Skin epidermis (tissue), 12 donors: Measurements from ENCODE around the gene NDUFAF5.

Source experiments
- H3K27ac ChIP-seq, 21 experiments: fragments of 200-600 bp; sonication (generic) in 11 of 21; one replicate each; pipeline ENCODE4 v1.5.0; 2020; ENCODE audit warnings: mild to moderate bottlenecking in 3 of 21, inconsistent platforms in 2 of 21, moderate library complexity in 2 of 21
- H3K4me3 ChIP-seq, 7 experiments: fragments of 200-600 bp; sonication (generic) in 2 of 7; one replicate each; pipeline ENCODE4 v1.5.0; 2020; ENCODE audit warnings: inconsistent platforms in 2 of 7, mild to moderate bottlenecking in 2 of 7, moderate library complexity in 1 of 7

NDUFAF5 gene

DNA sequence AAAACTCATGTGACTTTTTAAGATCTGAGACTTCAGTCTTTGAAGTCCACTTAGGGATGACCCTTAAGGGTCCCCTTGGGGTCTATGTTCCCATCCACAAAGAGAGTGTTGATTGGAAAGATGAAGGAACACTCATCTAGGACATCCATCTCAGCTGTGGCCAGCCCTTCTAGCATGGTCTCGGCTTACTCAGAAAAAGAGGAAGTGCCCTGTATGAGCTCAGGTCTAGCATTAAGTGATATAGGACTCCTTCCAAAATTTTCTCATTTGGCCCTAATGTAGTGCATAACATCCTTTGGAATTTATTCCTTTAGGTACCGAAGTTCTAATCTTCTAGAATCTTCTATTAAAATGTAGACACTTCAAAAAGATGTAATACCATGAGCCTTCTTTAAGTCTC, 77.4 kb downstream of the NDUFAF5 start:
- H3K4me3 ChIP-seq, result no peak overlapping the region
- H3K27ac ChIP-seq, result no peak overlapping the region

DNA sequence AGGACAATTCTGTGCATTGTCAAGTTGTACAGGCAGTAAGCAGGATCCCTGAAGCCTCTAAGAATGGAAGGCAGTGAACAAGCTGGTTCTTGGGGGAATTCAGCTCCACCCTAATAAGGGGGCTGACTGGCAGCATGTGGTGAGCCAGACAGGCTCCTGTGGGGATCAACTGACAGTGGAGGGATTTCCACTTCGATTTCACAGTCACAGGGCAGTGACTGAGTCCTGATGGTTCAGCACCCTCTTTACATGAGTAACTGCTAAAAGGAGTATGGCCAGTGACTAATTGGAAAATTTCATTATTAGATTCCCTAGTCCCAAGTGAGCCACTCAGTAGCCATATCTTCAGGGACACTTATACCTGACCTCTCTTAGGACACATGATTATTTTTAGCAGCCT, 78.4 kb downstream of the NDUFAF5 start:
- Histone ChIP-seq H3K27ac (no peak overlapping the region), H3K4me3 (no peak overlapping the region)

DNA sequence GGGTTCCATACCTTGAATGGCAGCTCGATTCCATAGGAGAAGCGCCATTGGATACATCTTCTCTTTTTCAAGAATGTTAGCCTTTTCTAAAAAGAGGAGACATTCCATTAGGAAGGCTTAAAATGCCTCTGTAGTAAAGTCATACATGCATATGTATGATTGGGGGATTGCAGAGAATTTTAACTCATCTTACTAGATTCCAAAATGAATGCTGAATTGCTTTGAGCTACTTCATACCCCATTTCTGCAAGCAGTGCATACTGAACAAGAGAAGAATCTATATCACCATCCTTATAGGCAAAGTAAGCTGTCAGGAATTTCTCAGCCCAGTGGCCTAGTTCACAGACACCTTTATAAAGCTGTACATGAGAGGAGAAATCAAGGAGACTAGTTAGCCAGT, 80.3 kb downstream of the NDUFAF5 start:
- H3K4me3 ChIP-seq, result no peak overlapping the region

DNA sequence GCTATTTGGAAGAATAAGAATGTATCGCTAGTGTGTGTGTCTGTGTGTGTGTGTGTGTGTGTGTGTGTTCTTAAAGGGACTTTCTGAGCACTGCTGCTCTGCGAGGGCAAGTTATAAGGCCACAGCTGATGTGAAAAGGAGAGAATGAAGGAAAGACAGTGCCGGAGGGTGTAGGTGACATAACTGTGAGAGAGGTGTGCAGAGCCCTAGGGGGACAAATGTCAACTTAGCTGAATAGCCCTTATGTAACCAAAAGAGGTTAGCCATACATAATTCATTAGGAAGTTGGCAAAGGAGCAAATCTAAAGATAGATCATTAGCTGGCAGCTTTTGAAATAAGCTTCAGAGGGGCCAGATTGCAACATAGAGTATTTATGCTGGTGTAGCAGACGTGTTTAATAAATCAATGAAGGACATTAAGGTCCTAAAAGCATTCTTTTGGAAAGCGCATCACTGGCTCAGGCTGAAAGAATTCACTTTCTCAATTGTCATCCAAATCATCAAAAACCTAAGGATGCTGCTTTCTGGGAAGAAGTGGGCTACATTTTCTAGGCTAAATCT, 81.0 kb downstream of the NDUFAF5 start:
- H3K27ac ChIP-seq, result peak overlapping the region in 5 of 21 experiments; percentile 18 to 56 (median 41)

More for the DNA sequence above, 80.3 kb downstream of the NDUFAF5 start:
- H3K27ac ChIP-seq, result peak overlapping the region in 4 of 21 experiments; percentile 18 to 56 (median 36)

DNA sequence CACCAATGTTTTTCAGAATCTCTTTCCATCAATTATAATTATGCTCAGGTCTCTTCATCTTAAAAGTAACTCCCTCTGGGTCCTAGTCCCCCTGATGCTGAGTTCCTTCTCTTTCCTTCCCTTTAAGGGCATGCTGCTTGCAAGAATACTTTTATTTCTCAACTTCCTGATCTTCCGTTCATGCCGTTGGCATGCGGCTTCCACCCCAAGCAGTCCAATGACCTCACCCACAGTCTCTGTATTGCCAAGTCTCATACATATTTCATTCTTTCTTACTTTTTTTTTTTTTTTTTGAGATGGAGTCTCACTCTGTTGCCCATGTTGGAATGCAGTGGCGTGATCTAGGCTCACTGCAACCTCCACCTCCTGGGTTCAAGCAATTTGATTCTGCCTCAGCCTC, 83.5 kb downstream of the NDUFAF5 start:
- peak overlapping the region in 1 of 21 experiments; percentile 38 for H3K27ac ChIP-seq
- no peak overlapping the region for H3K4me3 ChIP-seq

More for the DNA sequence above, 81.0 kb downstream of the NDUFAF5 start:
- no peak overlapping the region for H3K4me3 ChIP-seq

DNA sequence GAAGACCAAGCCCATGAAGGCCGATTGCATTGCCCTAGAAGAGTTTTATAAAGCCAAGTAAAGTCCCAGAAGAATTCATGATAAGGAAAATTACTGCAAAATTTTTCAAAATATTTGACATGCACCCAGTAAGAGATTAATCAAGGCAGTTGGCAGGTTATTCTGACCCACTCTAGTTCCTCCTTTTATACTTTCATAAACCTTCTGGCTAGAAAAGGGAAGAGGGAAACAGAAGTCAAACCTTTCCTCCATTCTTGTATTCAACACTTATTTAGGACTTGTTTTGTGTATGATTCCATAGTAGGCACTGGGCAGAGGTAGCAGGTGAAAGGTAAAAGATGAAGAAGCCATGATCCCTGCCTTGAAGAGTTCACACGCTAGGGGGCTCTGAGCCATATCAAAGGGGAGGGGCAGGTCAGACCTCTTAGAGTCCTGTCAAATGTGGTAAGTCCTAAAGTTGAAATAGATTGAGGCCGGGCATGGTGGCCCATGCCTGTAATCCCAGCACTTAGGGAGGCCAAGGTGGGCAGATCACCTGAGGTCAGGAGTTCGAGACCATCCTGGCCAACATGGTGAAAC, 85.4 kb downstream of the NDUFAF5 start:
- Histone ChIP-seq H3K4me3 (no peak overlapping the region), H3K27ac (no peak overlapping the region)
